ENCODE data around the gene ATG16L2.

GRCh38 chr11:72869831-72870230, 55.6 kb downstream of the ATG16L2 start:
- TF ChIP-seq CTCF (IDR thresholded peaks at IDR 0.05; ENCODE audit: low read length) (no peak), EZH2 (IDR thresholded peaks at IDR 0.05; ENCODE audit: borderline replicate concordance, low read length) (no peak)

All from OCI-LY1 (cell line).